IMR-90 (cell line): ENCODE measurements around the gene ARHGEF39. TPM values are rescaled to one million over a fixed set of nuclear protein-coding genes. Genes with fewer than 3 reads are reported as not detected.
A peak's percentile ranks its signal among the peaks of the same experiment; 100 is the strongest.

ENCODE experiments used
- ATAC-seq: fragments of 200-7000 bp; cut with Tn5 transposase; 2 replicates; pipeline ENCODE4 v1.9.1; 2020; ENCODE audit warnings: low read depth, mild to moderate bottlenecking, moderate library complexity
- BruUV-seq: library from RNA; stranded (reverse); fragments of 400-500 nt; replicated peaks from 2 replicates; lab custom pipeline; 2021; lab: Mats Ljungman, UMichigan
- CTCF ChIA-PET: fragments of 300-600 bp; formaldehyde crosslinking; extraction: SDS; loops from one replicate; lab custom pipeline; 2021; ENCODE audit warnings: antibody characterized with exemption; lab: Yijun Ruan, JAX
- POLR2A ChIA-PET: fragments of 300-600 bp; sonication (Branson Sonifier 250); formaldehyde crosslinking; loops from one replicate; lab custom pipeline; 2022; ENCODE audit warnings: antibody characterized with exemption; ENCODE audit not compliant: unreplicated experiment; lab: Charles Lee
- DNase-seq: peaks from one replicate; pipeline ENCODE4 v3.0.0; 2013
- H2AFZ ChIP-seq: replicated peaks from 2 replicates; pipeline ENCODE3; 2013; ENCODE audit warnings: low read length, mild to moderate bottlenecking; ENCODE audit not compliant: poor library complexity
- H2AK5ac ChIP-seq: 2 replicates; pipeline ENCODE4 v1.6.1; 2013; ENCODE audit warnings: low read depth, low read length, inconsistent platforms
- H2AK9ac ChIP-seq: replicated peaks from 2 replicates; pipeline ENCODE3; 2013; ENCODE audit warnings: mild to moderate bottlenecking, low read depth, low read length, moderate library complexity; ENCODE audit not compliant: poor library complexity
- H2BK120ac ChIP-seq: 2 replicates; pipeline ENCODE4 v1.6.1; 2013; ENCODE audit warnings: low read depth, low read length, inconsistent platforms
- H2BK15ac ChIP-seq: 3 replicates; pipeline ENCODE4 v1.6.1; 2013; ENCODE audit warnings: low read depth, low read length, inconsistent platforms
- H2BK20ac ChIP-seq: 2 replicates; pipeline ENCODE4 v1.6.1; 2013; ENCODE audit warnings: low read depth, mild to moderate bottlenecking, inconsistent platforms, low read length, moderate library complexity
- H2BK5ac ChIP-seq: 2 replicates; pipeline ENCODE4 v1.6.1; 2013; ENCODE audit warnings: mild to moderate bottlenecking, low read depth, low read length, inconsistent platforms; ENCODE audit not compliant: poor library complexity, severe bottlenecking
- H3K14ac ChIP-seq: replicated peaks from 2 replicates; pipeline ENCODE4 v1.6.1; 2013; ENCODE audit warnings: low read depth, low read length, inconsistent platforms
- H3K18ac ChIP-seq: 2 replicates; pipeline ENCODE4 v1.6.1; 2013; ENCODE audit warnings: low read depth, low read length, control low read depth
- H3K23ac ChIP-seq: 2 replicates; pipeline ENCODE4 v1.6.1; 2013; ENCODE audit warnings: low read depth, low read length, inconsistent platforms
- H3K27ac ChIP-seq: 2 replicates; pipeline ENCODE4 v1.5.1; 2013; ENCODE audit warnings: mild to moderate bottlenecking, control low read depth, low read length; ENCODE audit not compliant: insufficient read depth
- H3K27me3 ChIP-seq: 2 replicates; pipeline ENCODE4 v1.6.1; 2013; ENCODE audit warnings: low read length; ENCODE audit not compliant: control insufficient read depth, insufficient read depth
- H3K36me3 ChIP-seq: 2 replicates; pipeline ENCODE4 v1.6.1; 2013; ENCODE audit warnings: low read length, mixed read lengths; ENCODE audit not compliant: control insufficient read depth, insufficient read depth
- H3K4ac ChIP-seq: 2 replicates; pipeline ENCODE4 v1.6.1; 2013; ENCODE audit warnings: low read depth, low read length, inconsistent platforms
- H3K4me1 ChIP-seq: 2 replicates; pipeline ENCODE4 v1.6.1; 2013; ENCODE audit warnings: low read length, mixed read lengths; ENCODE audit not compliant: control insufficient read depth, insufficient read depth
- H3K4me2 ChIP-seq: 2 replicates; pipeline ENCODE4 v1.6.1; 2013; ENCODE audit warnings: low read depth, mild to moderate bottlenecking, control low read depth, low read length, moderate library complexity
- H3K4me3 ChIP-seq: 2 replicates; pipeline ENCODE4 v1.5.1; 2013; ENCODE audit warnings: low read depth, mild to moderate bottlenecking, control low read depth, low read length, moderate library complexity; ENCODE audit not compliant: insufficient read depth
- H3K56ac ChIP-seq: 2 replicates; pipeline ENCODE4 v1.6.1; 2013; ENCODE audit warnings: low read length, inconsistent platforms; ENCODE audit not compliant: insufficient read depth; ENCODE audit errors: extremely low read depth
- H3K79me1 ChIP-seq, 2 experiments: 2 replicates each; pipeline ENCODE4 v1.6.1; 2013; ENCODE audit warnings: low read length in 2 of 2, inconsistent platforms in 1 of 2, low read depth in 1 of 2
- H3K9ac ChIP-seq: 2 replicates; pipeline ENCODE4 v1.6.1; 2013; ENCODE audit warnings: low read depth, low read length, control low read depth
- H3K9me1 ChIP-seq: 2 replicates; pipeline ENCODE4 v1.6.1; 2013; ENCODE audit warnings: low read length, inconsistent platforms; ENCODE audit not compliant: insufficient read depth
- H3K9me3 ChIP-seq: 2 replicates; pipeline ENCODE4 v1.6.1; 2013; ENCODE audit warnings: low read length; ENCODE audit not compliant: control insufficient read depth, insufficient read depth
- H4K20me1 ChIP-seq: 2 replicates; pipeline ENCODE4 v1.6.1; 2013; ENCODE audit warnings: low read length, inconsistent platforms; ENCODE audit not compliant: insufficient read depth
- H4K5ac ChIP-seq: 2 replicates; pipeline ENCODE4 v1.6.1; 2013; ENCODE audit warnings: mild to moderate bottlenecking, low read depth, low read length, control low read depth
- H4K8ac ChIP-seq, 2 experiments: 2 replicates each; pipeline ENCODE4 v1.6.1; 2013; ENCODE audit warnings: low read depth in 2 of 2, low read length in 2 of 2, control low read depth in 1 of 2, inconsistent platforms in 1 of 2
- H4K91ac ChIP-seq: 2 replicates; pipeline ENCODE4 v1.6.1; 2013; ENCODE audit warnings: low read depth, low read length, inconsistent platforms; ENCODE audit not compliant: insufficient read depth
- CHD1 ChIP-seq: IDR thresholded peaks from 2 replicates; pipeline ENCODE4 v1.6.1; 2012; ENCODE audit warnings: low read depth, low read length, improper control_type of control experiment
- MAZ ChIP-seq: IDR thresholded peaks from 2 replicates; pipeline ENCODE4 v1.6.1; 2012; ENCODE audit warnings: low read depth, mild to moderate bottlenecking, low read length, improper control_type of control experiment, moderate library complexity, borderline replicate concordance
- POLR2A ChIP-seq: IDR thresholded peaks from 2 replicates; pipeline ENCODE4 v1.6.1; 2012; ENCODE audit warnings: mild to moderate bottlenecking, low read depth, low read length
- WGBS, 2 experiments: methylation state at CpG; one replicate each; pipeline versions ENCODE4 v1.1.5 to v1.1.7; 2013; ENCODE audit warnings: missing lambda C conversion rate in 2 of 2; ENCODE audit not compliant: insufficient read length in 1 of 2; ENCODE audit errors: extremely low coverage in 2 of 2; 5-methylcytosine and 5-hydroxymethylcytosine counted together
- dilution Hi-C: fragments of 300-500 bp; cut with HindIII; formaldehyde crosslinking; loops from one replicate; pipeline ENCODE4 v1.14.3; 2018; ENCODE audit warnings: low sequenced_read_pairs; ENCODE audit not compliant: unreplicated experiment
- in situ Hi-C: fragments of 300-500 bp; cut with MboI; formaldehyde crosslinking; loops from 3 replicates; pipeline ENCODE4 v1.14.3; 2019; ENCODE audit warnings: low sequenced_read_pairs, inconsistent platforms, mixed read lengths
- intact Hi-C: fragments of 100-400 bp; cut with micrococcal nuclease; formaldehyde crosslinking; loops from 2 replicates; pipeline ENCODE4 v1.10.0; 2022
- polyA plus RNA-seq, 3 experiments: library from polyadenylated mRNA; depleted of rRNA; stranded (reverse); fragments of >200 nt; gene quantifications; 2 replicates each; pipeline ENCODE4 v1.2.3, GENCODE V29; 2012; ENCODE audit warnings: low replicate concordance in 1 of 3
- total RNA-seq: library from RNA; depleted of rRNA; stranded (reverse); fragments of >200 nt; gene quantifications from 2 replicates; pipeline ENCODE4 v1.2.3, GENCODE V29; 2012
- TF ChIP-seq, protein P1 (sequence below): conservative IDR thresholded peaks from 2 replicates; pipeline ENCODE4 v1.5.1; 2012; ENCODE audit warnings: mild to moderate bottlenecking, low read depth, low read length, improper control_type of control experiment

ARHGEF39 gene
- total and polyA plus RNA-seq, 2 of the 4 experiments (the other 2 are of a cell fraction) = 2.5 to 2.8 TPM

DNA sequence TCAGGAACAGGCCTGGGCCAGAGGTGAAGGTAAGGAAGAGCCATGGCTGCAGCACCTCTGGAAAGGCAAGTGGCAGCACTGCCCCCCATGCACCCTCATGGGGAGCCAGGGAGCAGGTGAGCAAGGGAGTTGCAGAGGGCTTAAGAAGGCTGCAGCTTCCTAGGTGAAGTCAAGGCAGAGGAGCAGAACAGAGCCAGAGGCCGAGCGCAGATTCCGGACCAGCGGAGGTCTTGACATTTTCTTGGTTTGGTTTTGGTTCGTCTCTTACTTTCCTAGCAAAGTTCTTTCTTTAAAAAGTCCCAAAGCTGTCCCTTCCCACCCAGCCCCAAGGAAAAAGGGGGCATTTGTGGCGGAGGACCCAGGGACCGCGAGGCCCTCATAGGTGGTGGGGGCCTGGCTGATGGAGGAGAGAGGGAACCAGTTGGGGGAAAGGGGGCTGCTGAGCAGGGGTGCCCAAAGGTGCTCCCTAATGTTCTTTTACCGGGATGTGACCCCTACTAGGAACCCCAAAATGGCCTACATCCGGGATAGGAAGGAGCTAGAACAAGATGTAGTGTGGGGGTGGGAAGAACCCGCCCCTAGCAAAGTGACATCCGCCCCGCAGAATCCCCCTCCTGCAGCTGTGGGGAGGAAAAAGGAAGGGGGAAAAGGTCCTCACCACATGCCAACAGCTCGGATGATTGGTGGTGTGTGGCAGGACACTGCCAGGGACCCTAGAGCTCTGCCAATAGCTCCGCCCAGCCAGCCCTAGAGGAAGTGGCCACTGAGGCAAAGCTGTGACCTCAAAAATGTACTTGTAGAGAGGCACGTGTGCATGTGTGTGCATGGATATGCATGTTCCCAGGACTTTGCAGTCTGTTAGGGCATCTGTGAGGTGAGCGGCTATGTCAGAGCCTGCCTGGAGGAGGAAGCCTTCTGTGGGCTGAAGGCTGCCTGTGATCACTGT is 45.9 kb downstream of the ARHGEF39 start:
- no peak overlapping the region for H3K23ac ChIP-seq
- H3K4me3 ChIP-seq = no peak overlapping the region
- no peaks in the 10 kb centered on the region; the same call in 1 of the 2 replicates for H3K9me3 ChIP-seq
- POLR2A ChIA-PET = no interaction called here
- no peak overlapping the region for H2BK15ac ChIP-seq
- H2BK5ac ChIP-seq = no peak overlapping the region
- TF ChIP-seq POLR2A = no peak
- TF ChIP-seq, protein P1, sequence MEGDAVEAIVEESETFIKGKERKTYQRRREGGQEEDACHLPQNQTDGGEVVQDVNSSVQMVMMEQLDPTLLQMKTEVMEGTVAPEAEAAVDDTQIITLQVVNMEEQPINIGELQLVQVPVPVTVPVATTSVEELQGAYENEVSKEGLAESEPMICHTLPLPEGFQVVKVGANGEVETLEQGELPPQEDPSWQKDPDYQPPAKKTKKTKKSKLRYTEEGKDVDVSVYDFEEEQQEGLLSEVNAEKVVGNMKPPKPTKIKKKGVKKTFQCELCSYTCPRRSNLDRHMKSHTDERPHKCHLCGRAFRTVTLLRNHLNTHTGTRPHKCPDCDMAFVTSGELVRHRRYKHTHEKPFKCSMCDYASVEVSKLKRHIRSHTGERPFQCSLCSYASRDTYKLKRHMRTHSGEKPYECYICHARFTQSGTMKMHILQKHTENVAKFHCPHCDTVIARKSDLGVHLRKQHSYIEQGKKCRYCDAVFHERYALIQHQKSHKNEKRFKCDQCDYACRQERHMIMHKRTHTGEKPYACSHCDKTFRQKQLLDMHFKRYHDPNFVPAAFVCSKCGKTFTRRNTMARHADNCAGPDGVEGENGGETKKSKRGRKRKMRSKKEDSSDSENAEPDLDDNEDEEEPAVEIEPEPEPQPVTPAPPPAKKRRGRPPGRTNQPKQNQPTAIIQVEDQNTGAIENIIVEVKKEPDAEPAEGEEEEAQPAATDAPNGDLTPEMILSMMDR = no peak
- TF ChIP-seq MAZ = no peak
- TF ChIP-seq CHD1 = no peak
- H3K79me1 ChIP-seq = no peaks in the 10 kb centered on the region
- in situ Hi-C loops = no loop called here
- peak overlapping the region; percentile 23 for H2AFZ ChIP-seq
- peaks cover 61% of the 10 kb centered on the region for H3K27me3 ChIP-seq
- peak; percentile 21 for DNase-seq
- no peak overlapping the region for H2AK9ac ChIP-seq
- no peak overlapping the region for H3K18ac ChIP-seq
- intact Hi-C loops = no loop called here
- no peak overlapping the region for H4K5ac ChIP-seq
- no peak overlapping the region for H3K56ac ChIP-seq
- no peaks in the 10 kb centered on the region for H3K4me1 ChIP-seq
- H3K4ac ChIP-seq = no peak overlapping the region
- no peak overlapping the region for H2BK120ac ChIP-seq
- no peak overlapping the region for H3K4me2 ChIP-seq
- no peak overlapping the region for H2BK20ac ChIP-seq
- dilution Hi-C loops = no loop called here
- no peak overlapping the region for H2AK5ac ChIP-seq
- H3K9me1 ChIP-seq = no peaks in the 10 kb centered on the region
- BruUV-seq = no TSS peak
- H3K9ac ChIP-seq = no peak overlapping the region
- CTCF ChIA-PET = interaction anchor here (0.8 kb wide), 1 partner anchor 15 kb away, joined by 3 read pairs; no protein-coding TSS in a partner anchor
- H3K27ac ChIP-seq = no peak overlapping the region
- WGBS, 2 experiments = 31% methylated on average over 3 of the region's 17 CpGs; no CpG with 5 or more reads in 1 of the 2 experiments
- no peaks in the 10 kb centered on the region for H3K36me3 ChIP-seq
- no peak overlapping the region for H4K8ac ChIP-seq
- H4K20me1 ChIP-seq = no peaks in the 10 kb centered on the region
- no peak overlapping the region for H3K14ac ChIP-seq
- no peak for ATAC-seq
- H4K91ac ChIP-seq = no peak overlapping the region
